Testis (tissue), 2 donors: Measurements from ENCODE around the gene SCN11A.

Source experiments
- CTCF ChIP-seq, 3 experiments: fragments of 450-650 bp in 2 of 3; fragments of 200-600 bp in 1 of 3; sonication (generic) in 1 of 3; IDR thresholded peaks; one replicate each; pipeline ENCODE4 v1.5.1; 2016 to 2019; ENCODE audit warnings: antibody characterized with exemption in 3 of 3, mild to moderate bottlenecking in 2 of 3, moderate library complexity in 1 of 3
- POLR2A ChIP-seq: fragments of 450-650 bp; IDR thresholded peaks from one replicate; pipeline ENCODE4 v1.6.1; 2017; ENCODE audit warnings: antibody characterized with exemption, mild to moderate bottlenecking, moderate library complexity

- TF ChIP-seq CTCF (IDR thresholded peaks at IDR 0.05) (no peak), POLR2A (no peak)
Measured at GRCh38 chr3:39099738-39100499, 48.2 kb upstream of the SCN11A start.
